GM18951 (cell line): ENCODE measurements around the gene ARVCF.

Experiments used
- POLR2A ChIP-seq: IDR thresholded peaks from 4 replicates; pipeline ENCODE4 v1.6.1; 2011; ENCODE audit warnings: mild to moderate bottlenecking; ENCODE audit not compliant: insufficient read length, insufficient read depth; ENCODE audit errors: extremely low read depth
- in situ Hi-C: fragments of 300-500 bp; cut with MboI; formaldehyde crosslinking; loops from one replicate; pipeline ENCODE4 v1.12.0; 2022; ENCODE audit warnings: low sequenced_read_pairs, mixed read lengths, inconsistent platforms; ENCODE audit not compliant: unreplicated experiment

The ARVCF gene

DNA sequence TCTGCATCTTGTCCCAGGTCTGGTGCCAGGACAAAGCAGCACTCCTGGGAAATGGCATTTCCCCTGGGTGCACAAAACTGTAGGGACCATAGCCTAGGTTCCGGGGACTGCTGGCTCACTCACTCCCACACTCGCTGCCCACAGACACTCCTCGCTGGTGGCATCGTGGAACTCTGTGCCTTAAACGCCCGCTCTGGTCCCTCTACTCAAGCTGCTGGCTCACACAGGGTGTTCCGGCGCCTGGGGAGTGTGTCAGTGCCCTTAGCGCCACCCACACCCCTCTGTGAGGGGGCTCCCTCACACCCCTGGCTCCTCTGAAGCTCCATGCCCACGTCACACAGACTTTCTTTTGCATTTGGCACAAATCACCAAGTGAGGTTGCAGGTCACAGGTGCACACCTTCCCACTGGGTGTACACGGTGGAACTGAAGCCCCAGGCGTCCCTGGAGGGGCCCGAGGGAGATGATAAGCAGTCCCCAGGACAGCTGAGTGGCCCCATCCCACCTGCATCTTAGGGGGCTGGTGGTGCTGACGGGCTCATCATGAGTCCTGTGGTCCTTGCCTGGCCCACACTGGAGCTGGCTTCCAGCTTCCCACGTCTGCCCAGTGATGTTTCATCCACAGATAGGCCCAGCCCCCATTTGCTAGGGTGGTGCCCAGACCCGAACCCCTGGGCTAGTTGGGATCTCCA lies 40.2 kb upstream of the ARVCF start:
- no peak for TF ChIP-seq POLR2A
- in situ Hi-C loops = no loop called here

DNA sequence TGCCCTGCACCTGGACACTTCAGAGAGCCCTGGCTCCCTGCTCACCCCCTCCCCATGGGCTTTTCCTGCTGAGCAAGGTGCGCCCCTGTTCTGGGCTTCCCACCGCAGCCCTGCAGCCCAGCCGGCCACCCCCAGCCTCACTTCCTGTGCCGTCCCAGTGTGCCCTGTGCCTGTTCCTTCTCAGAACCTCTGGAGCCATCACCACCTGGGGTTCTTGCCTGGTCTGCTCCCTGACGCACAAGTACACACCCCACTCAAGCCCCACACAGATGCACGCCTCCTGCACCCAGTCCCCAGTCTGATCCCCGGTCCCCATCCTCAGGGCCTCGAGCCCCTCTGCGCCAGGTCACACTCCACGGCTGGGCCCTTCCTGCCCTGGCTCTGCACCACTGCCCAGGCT lies 39.5 kb upstream of the ARVCF start:
- TF ChIP-seq POLR2A = no peak
- in situ Hi-C loops = no loop called here

DNA sequence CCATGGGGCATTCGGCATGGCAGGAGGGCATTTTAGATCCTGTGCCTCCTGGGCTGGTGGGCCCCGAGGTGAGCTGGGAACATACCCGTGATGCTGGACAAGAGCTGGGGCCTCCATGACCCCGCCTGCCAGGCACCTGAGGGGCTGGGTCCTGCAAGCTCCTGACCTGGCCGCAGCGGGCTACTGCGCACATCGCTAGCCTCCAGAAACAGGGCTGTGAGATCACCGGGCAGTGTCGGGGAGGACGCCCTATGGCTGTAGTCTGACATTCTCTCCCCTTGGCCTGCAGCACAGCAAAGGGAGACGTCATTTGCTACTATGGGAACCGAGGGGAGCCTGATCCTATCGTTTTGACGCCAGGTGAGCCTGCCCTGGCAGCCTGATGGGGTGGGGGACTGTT lies 39.0 kb upstream of the ARVCF start:
- TF ChIP-seq POLR2A = no peak
- in situ Hi-C loops = no loop called here

DNA sequence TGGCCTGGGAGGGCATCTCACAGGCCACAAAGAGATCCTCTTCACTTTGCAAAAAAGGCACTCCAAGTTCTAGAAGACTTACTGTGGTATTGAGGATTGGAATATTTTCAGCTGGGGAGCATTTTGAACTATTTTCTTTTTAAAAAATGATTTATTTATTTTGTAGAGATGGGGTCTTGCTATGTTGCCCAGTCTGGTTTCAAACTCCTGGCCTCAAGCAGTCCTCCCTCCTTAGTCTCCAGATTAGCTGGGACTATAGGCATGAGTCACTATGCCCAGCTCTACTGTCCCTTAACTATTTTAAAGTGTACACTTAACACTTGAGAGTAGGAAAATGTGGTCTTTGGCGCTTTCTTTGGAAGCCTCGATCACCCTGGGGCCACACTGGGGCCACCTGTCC lies 38.5 kb upstream of the ARVCF start:
- no peak for TF ChIP-seq POLR2A
- in situ Hi-C loops = no loop called here

DNA sequence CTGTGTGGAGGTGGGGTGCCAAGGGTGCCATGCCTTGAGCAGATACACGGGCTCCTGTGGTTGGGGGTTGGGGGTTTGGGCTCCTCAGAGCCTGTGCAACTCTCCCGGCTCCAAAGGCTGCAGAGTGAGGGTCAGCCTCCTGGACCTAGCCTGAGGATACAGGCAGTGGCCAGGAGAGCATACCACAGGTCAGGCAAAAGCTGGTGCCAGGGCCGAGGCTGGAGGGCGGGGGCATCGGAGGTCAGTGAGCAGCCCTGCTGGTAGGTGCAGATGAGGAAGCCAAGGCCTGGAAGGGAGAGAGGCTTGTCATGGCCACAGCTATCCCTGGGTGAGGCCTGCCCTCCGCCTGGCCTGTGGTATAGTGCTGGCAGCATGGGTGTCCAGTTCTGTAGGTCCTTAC lies 37.9 kb upstream of the ARVCF start:
- no peak for TF ChIP-seq POLR2A
- in situ Hi-C loops = no loop called here

DNA sequence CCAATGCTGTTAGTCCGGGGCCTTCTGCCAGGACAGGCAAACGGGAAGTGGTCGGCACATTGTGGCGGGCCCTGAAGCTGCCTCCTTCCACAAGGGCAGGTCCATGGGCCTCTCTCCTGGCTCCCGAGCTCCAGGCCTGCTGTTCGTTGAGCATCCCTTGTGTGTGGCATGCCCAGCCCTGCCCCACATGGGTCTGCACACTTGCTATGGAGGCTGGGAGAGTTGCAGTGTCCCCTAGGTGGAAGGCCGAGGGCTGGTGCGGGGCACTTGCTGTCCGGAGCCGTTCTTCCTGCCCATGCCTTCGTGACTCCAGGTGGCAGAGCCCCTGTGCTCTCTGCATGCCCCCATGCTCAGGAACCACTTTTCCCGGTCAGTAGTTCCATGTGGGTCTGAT lies 37.4 kb upstream of the ARVCF start:
- in situ Hi-C loops = no loop called here
- TF ChIP-seq POLR2A = no peak

DNA sequence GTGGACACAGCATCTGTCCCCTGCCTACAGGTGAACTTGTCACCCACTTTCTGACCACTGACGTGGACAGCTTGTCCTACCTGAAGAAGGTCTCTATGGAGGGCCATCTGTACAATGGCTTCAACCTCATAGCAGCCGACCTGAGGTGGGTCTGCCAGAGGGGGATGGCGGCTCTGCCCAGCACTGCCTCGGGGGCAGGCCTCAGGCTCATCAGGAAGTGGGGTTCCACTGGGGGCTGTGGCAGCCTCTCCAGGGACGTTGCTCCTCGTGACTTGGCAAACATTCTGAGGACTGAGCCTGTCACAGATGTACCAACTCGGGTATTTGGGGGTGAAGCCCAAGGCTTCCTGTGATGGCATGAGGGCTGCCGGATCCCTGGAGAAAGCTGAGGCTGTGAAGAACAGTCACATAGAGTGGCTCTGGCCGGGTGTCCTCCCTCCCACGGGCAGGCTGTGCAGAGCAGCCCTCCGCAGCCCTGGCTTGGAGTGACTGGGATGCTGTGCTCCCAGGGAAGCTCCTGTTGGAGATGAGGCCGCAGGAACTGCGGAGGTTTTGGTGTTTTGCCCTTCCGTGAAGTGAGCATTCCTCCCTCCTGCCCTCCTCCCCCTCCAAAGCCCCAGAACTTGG lies 36.9 kb upstream of the ARVCF start:
- TF ChIP-seq POLR2A = no peak
- in situ Hi-C loops = no loop called here

DNA sequence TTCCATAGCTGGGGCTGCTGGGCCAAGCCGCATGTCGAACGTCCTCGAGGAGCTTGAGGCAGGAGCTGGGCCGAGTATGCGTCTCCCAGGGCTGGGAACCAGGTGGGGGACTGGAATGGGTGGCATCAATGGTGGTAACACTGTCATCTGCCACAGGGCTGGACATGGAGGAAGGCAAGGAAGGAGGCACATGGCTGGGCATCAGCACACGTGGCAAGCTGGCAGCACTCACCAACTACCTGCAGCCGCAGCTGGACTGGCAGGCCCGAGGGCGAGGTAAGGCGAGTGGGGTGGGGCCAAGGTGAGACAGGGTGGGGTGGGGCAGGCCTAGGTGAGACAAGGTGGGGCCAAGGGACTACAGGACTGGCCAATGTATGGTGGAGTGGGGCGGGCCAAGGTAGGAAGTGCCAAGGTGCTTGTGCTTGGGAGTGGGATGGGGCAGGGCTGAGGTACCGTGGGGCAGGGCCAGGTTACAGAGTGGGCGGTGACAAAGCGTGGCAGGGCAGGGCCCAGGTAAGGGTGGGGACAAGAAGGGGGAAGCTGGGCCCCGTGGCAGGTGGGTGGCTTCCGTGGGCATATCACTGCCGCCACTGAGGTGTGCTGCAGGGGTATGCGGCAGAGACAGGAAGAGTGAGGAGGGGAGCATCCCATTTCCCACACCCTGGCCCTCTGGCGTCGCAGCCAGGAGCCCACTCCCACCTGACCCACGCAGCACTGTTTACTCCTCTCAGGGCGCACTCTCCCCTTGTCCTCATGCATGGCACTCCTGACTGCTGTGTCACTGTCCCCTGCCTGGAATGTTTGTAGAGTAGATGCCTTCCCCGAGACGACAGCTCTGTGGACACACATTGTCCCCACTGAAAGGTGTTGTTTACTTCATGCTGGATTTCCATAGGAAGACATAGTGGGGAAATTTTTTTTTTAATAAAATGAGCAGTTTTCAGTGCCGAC lies 36.0 kb upstream of the ARVCF start:
- in situ Hi-C loops = no loop called here
- TF ChIP-seq POLR2A = no peak

DNA sequence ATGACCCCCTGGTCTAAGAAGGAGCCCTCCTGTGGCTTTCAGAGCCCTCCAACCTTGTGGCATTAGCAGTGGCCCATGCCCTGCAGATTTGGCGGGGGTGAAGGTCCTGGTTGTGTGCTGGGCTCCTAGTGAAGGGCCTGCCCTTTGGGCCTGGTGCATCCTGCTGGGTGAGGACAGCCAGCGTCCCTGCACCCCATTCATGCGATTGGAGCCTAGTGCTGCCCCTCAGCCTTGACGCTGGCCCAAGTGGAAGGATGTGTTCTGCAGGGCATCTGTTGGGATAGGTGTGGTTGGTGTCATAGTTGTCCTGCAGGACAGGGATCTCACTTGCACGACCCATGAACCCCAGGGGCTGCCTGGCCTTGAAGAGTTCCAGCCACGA lies 35.3 kb upstream of the ARVCF start:
- in situ Hi-C loops = no loop called here
- TF ChIP-seq POLR2A = no peak

DNA sequence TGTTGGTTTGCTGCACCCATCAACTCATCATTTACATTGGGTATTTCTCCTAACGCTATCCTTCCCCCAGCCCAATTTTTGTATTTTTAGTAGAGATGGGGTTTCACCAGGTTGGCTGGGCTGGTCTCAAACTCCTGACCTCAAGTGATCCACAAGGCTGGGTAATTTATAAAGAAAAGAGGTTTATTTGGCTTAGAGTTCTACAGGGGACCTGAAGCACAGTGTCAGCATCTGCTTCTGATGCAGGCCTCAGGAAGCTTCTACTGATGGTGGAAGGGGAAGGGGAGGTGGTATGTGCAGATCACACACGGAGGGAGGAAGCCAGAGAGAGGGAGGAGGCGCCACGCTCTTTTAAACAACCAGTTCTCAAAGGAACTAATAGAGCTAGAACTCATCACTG lies 30.1 kb upstream of the ARVCF start:
- TF ChIP-seq POLR2A = no peak
- in situ Hi-C loops = no loop called here

DNA sequence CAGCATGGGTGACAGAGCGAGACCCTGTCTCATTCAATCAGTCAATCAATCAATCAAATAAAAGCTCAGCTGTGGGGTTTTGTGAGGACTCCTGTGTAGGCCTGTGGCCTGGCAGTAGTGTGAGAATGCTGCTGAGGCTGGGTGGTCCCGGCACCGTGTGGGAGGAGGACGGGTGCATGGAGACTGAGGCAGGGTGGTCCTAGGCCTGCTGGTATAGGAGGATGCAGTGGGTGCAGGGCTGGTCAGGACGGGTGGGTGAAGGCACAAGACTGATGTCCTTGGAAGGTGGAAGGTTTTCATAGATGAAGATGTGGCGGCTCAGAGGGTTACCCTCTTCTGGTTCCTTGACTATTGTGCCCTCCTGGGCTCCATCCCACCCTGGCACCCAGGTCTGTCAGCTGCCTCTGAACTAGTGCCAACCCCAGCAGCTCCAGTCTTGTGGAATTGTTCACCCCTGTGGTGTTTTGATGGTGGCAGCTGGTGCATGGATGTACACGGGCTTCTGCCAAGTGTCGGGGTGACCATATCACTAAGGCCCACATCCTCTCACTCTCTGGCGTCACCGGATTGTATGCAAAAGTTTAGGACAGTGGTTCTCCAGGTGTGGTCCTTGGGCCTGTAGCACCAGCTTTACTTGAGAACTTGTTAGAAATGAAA lies 28.0 kb upstream of the ARVCF start:
- TF ChIP-seq POLR2A = no peak
- in situ Hi-C loops = no loop called here

DNA sequence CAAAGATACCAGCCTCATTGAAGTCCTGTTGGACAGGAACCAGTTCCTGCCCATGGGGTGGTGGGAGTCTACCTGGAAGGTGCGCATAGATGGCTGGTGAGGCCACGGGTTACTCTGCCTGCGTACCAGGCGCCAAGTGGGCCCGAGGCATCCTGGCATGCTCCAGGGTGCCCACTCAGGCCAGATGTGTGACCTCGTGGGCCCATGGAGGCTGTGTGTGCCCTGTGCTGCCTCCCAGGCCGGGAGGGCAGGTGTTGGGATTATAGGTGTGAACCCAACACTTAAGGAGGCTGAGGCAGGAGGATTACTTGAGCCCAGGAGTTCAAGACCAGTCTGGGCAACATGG lies 27.3 kb upstream of the ARVCF start:
- TF ChIP-seq POLR2A = no peak
- in situ Hi-C loops = no loop called here

DNA sequence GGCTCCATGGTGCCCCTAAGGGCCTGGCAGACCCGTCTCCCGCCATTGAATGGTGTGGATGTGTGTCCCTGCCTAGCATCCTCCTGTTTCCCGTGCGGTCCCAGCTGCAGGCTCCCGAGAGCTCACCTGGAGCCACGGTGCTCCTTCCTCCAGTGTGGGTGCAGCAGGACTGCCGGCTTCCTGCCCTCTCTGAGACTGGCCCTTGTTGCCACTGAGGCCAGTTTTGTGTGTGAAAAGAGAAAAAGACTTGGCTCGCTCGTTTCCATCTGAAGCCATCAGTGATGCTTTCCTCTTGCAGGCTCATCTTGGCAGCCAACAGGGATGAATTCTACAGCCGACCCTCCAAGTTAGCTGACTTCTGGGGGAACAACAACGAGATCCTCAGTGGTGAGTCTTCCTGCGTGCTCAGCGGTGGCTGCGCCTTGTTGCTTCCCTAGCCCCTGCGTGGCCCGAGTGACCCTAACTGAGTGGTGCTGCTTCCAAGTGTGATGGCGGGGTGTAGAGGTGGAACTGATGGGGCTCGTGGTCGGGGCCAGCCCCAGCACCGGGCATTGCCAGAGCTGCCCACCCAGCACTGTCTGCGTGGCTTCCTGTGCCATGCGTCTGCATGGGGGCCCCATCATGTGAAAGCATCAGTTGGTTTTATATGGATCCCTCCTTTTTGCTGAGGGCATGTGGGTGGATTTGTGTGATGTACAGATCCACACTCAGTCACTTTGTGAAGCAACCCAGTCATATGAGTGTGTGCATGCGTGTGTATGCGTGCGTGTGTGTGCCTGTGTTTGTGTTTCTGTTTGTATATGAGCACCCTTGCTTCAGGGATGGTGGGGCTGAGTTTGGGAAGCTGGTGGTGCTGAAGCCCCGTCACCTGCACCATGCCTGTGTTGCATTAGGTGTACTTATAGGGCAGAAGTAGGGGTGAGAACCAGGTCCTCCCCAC lies 26.7 kb upstream of the ARVCF start:
- TF ChIP-seq POLR2A = no peak
- in situ Hi-C loops = no loop called here
